PC-3 (cell line): ENCODE results near the gene DEPP1. TPM values are rescaled to one million over a fixed set of nuclear protein-coding genes. Genes with fewer than 3 reads are reported as not detected.

Experiments
- ATAC-seq: fragments of 200-7000 bp; cut with Tn5 transposase; 2 replicates; pipeline ENCODE4 v1.9.1; 2020; ENCODE audit warnings: mild to moderate bottlenecking, moderate library complexity
- BruUV-seq: library from RNA; stranded (reverse); fragments of 400-500 nt; replicated peaks from 2 replicates; lab custom pipeline; 2021; lab: Mats Ljungman, UMichigan
- CTCF ChIA-PET: fragments of 300-600 bp; sonication (Branson Sonifier 250); formaldehyde crosslinking; loops from one replicate; lab custom pipeline; 2022; ENCODE audit warnings: antibody characterized with exemption; lab: Charles Lee
- POLR2A ChIA-PET: fragments of 300-600 bp; sonication (Branson Sonifier 250); formaldehyde crosslinking; loops from one replicate; lab custom pipeline; 2022; ENCODE audit warnings: antibody characterized with exemption; ENCODE audit not compliant: unreplicated experiment; lab: Charles Lee
- DNase-seq: peaks from one replicate; pipeline ENCODE4 v3.0.0-alpha.2; 2015
- H2AFZ ChIP-seq: fragments of 300-600 bp; sonication (generic); 2 replicates; pipeline ENCODE4 v1.6.0; 2016; ENCODE audit warnings: antibody characterized with exemption, low read length
- H3F3A ChIP-seq: fragments of 300-600 bp; sonication (generic); one replicate; pipeline ENCODE4 v1.6.0; 2017; ENCODE audit warnings: antibody characterized with exemption, low read length, control low read depth, mild to moderate bottlenecking; ENCODE audit not compliant: unreplicated experiment
- H3K27ac ChIP-seq: fragments of 300-600 bp; sonication (generic); 2 replicates; pipeline ENCODE4 v1.5.1; 2016; ENCODE audit warnings: mild to moderate bottlenecking, low read length
- H3K27me3 ChIP-seq: fragments of 300-600 bp; sonication (generic); 2 replicates; pipeline ENCODE4 v1.6.1; 2016; ENCODE audit warnings: low read length, mixed read lengths
- H3K36me3 ChIP-seq: fragments of 300-600 bp; sonication (generic); 2 replicates; pipeline ENCODE4 v1.6.1; 2016; ENCODE audit warnings: low read depth, mixed run types, low read length, mixed read lengths
- H3K4me1 ChIP-seq: fragments of 300-600 bp; sonication (generic); 2 replicates; pipeline ENCODE4 v1.5.1; 2016; ENCODE audit warnings: low read length; ENCODE audit not compliant: insufficient read depth
- H3K4me2 ChIP-seq: fragments of 300-600 bp; sonication (generic); 2 replicates; pipeline ENCODE4 v1.6.0; 2016; ENCODE audit warnings: low read length
- H3K4me3 ChIP-seq: fragments of 300-600 bp; sonication (generic); 2 replicates; pipeline ENCODE4 v1.5.1; 2016; ENCODE audit warnings: mild to moderate bottlenecking, low read length, mixed read lengths
- H3K79me2 ChIP-seq: fragments of 300-600 bp; sonication (generic); 2 replicates; pipeline ENCODE4 v1.6.1; 2017; ENCODE audit warnings: low read length, mixed read lengths
- H3K9ac ChIP-seq: fragments of 300-600 bp; sonication (generic); 2 replicates; pipeline ENCODE4 v1.6.0; 2016; ENCODE audit warnings: mild to moderate bottlenecking, low read length
- H3K9me2 ChIP-seq: fragments of 300-600 bp; sonication (generic); replicated peaks from 2 replicates; pipeline ENCODE4 v1.6.1; 2016; ENCODE audit warnings: mixed run types, low read length, mixed read lengths
- H3K9me3 ChIP-seq: fragments of 300-600 bp; sonication (generic); 2 replicates; pipeline ENCODE4 v1.6.1; 2016; ENCODE audit warnings: low read length, mixed read lengths
- H4K20me1 ChIP-seq: fragments of 300-600 bp; sonication (generic); 2 replicates; pipeline ENCODE4 v1.6.1; 2016; ENCODE audit warnings: low read length, mixed read lengths
- CTCF ChIP-seq: fragments of 300-600 bp; sonication (generic); conservative IDR thresholded peaks from 2 replicates; pipeline ENCODE4 v1.5.1; 2017; ENCODE audit warnings: antibody characterized with exemption, low read depth, mild to moderate bottlenecking, low read length
- EZH2 ChIP-seq: fragments of 300-600 bp; sonication (generic); IDR thresholded peaks from one replicate; pipeline ENCODE4 v1.6.1; 2017; ENCODE audit warnings: antibody characterized with exemption, mild to moderate bottlenecking, low read length; ENCODE audit not compliant: unreplicated experiment
- EZH2phosphoT487 ChIP-seq: fragments of 300-600 bp; sonication (generic); IDR thresholded peaks from 2 replicates; pipeline ENCODE4 v1.6.1; 2018; ENCODE audit warnings: mild to moderate bottlenecking, antibody characterized with exemption, low read length, borderline replicate concordance
- intact Hi-C: fragments of 100-400 bp; cut with micrococcal nuclease; formaldehyde crosslinking; loops from 2 replicates; pipeline ENCODE4 v1.9.0; 2023
- total RNA-seq: library from RNA; depleted of rRNA; stranded (reverse); fragments of >200 nt; gene quantifications from 2 replicates; pipeline ENCODE4 v1.2.3, GENCODE V29; 2014

DEPP1 gene
- total RNA-seq, 1 experiment from 2014 or later, result 9.0 TPM

DNA sequence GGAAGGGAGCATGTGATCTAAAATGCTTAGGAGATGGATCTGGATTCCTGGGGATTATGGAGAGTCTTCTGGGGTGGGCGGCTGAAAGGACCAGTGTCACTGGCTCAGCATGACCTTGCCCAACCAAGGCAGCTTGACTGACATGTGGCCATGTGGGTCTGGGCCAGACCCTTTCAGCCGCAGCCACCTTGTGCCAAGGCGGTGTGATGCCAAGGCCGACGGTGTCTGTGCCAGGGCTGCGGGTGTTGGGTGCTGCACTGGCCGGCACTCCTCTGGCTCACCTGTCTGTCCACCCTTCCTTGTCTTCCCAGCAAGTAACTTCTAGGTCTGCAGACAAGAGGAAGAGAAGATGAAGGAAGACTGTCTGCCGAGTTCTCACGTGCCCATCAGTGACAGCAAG, 8.8 kb downstream of the DEPP1 start:
- BruUV-seq, result no TSS peak
- TF ChIP-seq CTCF, result no peak
- no peak for TF ChIP-seq EZH2
- no peak for TF ChIP-seq EZH2phosphoT487
- Histone ChIP-seq H3K9me2 (no peaks in the 10 kb centered on the region), H3K9ac (no peak overlapping the region), H3K4me3 (no peak overlapping the region), H3K4me1 (peaks cover 10% of the 10 kb centered on the region), H2AFZ (no peak overlapping the region), H3K27ac (no peak overlapping the region), H3F3A (no peaks in the 10 kb centered on the region), H3K27me3 (no peaks in the 10 kb centered on the region), H3K9me3 (no peaks in the 10 kb centered on the region), H3K36me3 (no peaks in the 10 kb centered on the region), H4K20me1 (no peaks in the 10 kb centered on the region), H3K79me2 (no peaks in the 10 kb centered on the region), H3K4me2 (no peak overlapping the region)
- ChIA-PET CTCF (no interaction called here), POLR2A (no interaction called here)
- ATAC-seq (no peak), DNase-seq (no peak)
- intact Hi-C loops, result no loop called here

- H3K9me3 ChIP-seq, result no peaks in the 10 kb centered on the region
- H3K79me2 ChIP-seq, result no peaks in the 10 kb centered on the region
- ChIA-PET CTCF (no interaction called here), POLR2A (no interaction called here)
- TF ChIP-seq CTCF, result no peak
- no peak for TF ChIP-seq EZH2
- TF ChIP-seq EZH2phosphoT487, result no peak
- H3K27me3 ChIP-seq, result no peaks in the 10 kb centered on the region
- H3K27ac ChIP-seq, result no peak overlapping the region
- intact Hi-C loops, result no loop called here
- no peaks in the 10 kb centered on the region for H3F3A ChIP-seq
- no peaks in the 10 kb centered on the region for H3K9me2 ChIP-seq
- H3K4me1 ChIP-seq, result no peaks in the 10 kb centered on the region
- H3K4me3 ChIP-seq, result no peak overlapping the region
- no peak overlapping the region for H2AFZ ChIP-seq
- no TSS peak for BruUV-seq
- H4K20me1 ChIP-seq, result no peaks in the 10 kb centered on the region
- H3K36me3 ChIP-seq, result no peaks in the 10 kb centered on the region
- ATAC-seq (no peak), DNase-seq (no peak)
- no peak overlapping the region for H3K9ac ChIP-seq
- H3K4me2 ChIP-seq, result no peak overlapping the region
Measured at GRCh38 chr10:44968500-44969400, 9.9 kb downstream of the DEPP1 start.

DNA sequence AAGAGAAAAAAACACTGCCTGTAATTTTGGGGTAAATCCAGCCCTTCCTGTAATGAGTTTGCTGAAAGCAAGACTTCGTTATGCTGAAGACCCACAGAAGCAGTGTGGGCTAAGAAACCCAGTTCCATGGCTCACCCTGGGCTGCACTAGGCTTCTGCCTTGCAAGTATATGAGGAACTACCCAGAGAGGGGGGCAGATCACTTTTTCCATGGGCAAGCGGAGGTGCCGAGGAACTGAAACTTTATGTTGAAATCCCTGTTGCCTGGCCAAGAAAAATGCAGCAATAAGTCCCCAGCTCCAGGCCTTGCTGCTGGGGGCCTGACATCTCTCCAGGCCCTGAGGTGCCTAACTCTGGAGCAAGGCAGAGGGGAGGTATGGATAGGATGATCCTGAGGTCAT, 10.5 kb downstream of the DEPP1 start:
- Histone ChIP-seq H3K9ac (no peak overlapping the region), H3K36me3 (no peaks in the 10 kb centered on the region), H3K9me2 (no peaks in the 10 kb centered on the region), H3F3A (no peaks in the 10 kb centered on the region), H3K4me3 (no peak overlapping the region), H3K27ac (no peak overlapping the region), H3K4me2 (no peak overlapping the region), H3K4me1 (no peaks in the 10 kb centered on the region), H4K20me1 (no peaks in the 10 kb centered on the region), H3K79me2 (no peaks in the 10 kb centered on the region), H2AFZ (no peak overlapping the region), H3K9me3 (no peaks in the 10 kb centered on the region), H3K27me3 (no peaks in the 10 kb centered on the region)
- TF ChIP-seq EZH2, result no peak
- BruUV-seq, result no TSS peak
- POLR2A ChIA-PET, result no interaction called here
- DNase-seq (no peak), ATAC-seq (no peak)
- intact Hi-C loops, result no loop called here
- CTCF ChIA-PET, result no interaction called here
